KMS-11 (cell line): ENCODE data around the gene PDGFA.

Experiments
- H2AFZ ChIP-seq: fragments of 200-600 bp; sonication (generic); 2 replicates; pipeline ENCODE4 v1.6.1; 2016; ENCODE audit warnings: antibody characterized with exemption, mixed run types, low read depth
- H3K27ac ChIP-seq: fragments of 200-600 bp; sonication (generic); 2 replicates; pipeline ENCODE4 v1.6.1; 2016; ENCODE audit warnings: mild to moderate bottlenecking, mixed run types
- H3K27me3 ChIP-seq: fragments of 200-600 bp; sonication (generic); 2 replicates; pipeline ENCODE4 v1.6.1; 2017; ENCODE audit warnings: mild to moderate bottlenecking, low read depth, mixed run types, moderate library complexity; ENCODE audit not compliant: insufficient read depth
- H3K36me3 ChIP-seq: fragments of 200-600 bp; sonication (generic); 2 replicates; pipeline ENCODE4 v1.6.1; 2017; ENCODE audit warnings: mild to moderate bottlenecking, mixed run types; ENCODE audit not compliant: insufficient read depth
- H3K4me1 ChIP-seq: fragments of 200-600 bp; sonication (generic); 2 replicates; pipeline ENCODE4 v1.6.1; 2016; ENCODE audit warnings: mild to moderate bottlenecking, low read depth, mixed run types; ENCODE audit not compliant: poor library complexity, severe bottlenecking
- H3K4me2 ChIP-seq: fragments of 200-600 bp; sonication (generic); 2 replicates; pipeline ENCODE4 v1.7.0; 2016; ENCODE audit warnings: mild to moderate bottlenecking, mixed run types
- H3K4me3 ChIP-seq: fragments of 200-600 bp; sonication (generic); IDR thresholded peaks from 2 replicates; pipeline ENCODE4 v1.6.1; 2017; ENCODE audit warnings: low read depth, low read length, mixed read lengths; ENCODE audit not compliant: insufficient read depth
- H3K79me2 ChIP-seq: fragments of 200-600 bp; sonication (generic); 2 replicates; pipeline ENCODE4 v1.6.1; 2016; ENCODE audit warnings: low read depth, mixed run types; ENCODE audit not compliant: insufficient read depth
- H3K9ac ChIP-seq: fragments of 200-600 bp; sonication (generic); 2 replicates; pipeline ENCODE4 v1.6.1; 2016; ENCODE audit warnings: mild to moderate bottlenecking, mixed run types
- H4K20me1 ChIP-seq: fragments of 200-600 bp; sonication (generic); 2 replicates; pipeline ENCODE4 v1.6.1; 2016; ENCODE audit warnings: mild to moderate bottlenecking, mixed run types; ENCODE audit not compliant: insufficient read depth
- TF ChIP-seq, protein P1 (sequence below): fragments of 200-600 bp; sonication (generic); conservative IDR thresholded peaks from 2 replicates; pipeline ENCODE4 v1.6.1; 2017; ENCODE audit warnings: low read depth, mild to moderate bottlenecking, antibody characterized with exemption, low read length, moderate library complexity, mixed read lengths

PDGFA gene

DNA sequence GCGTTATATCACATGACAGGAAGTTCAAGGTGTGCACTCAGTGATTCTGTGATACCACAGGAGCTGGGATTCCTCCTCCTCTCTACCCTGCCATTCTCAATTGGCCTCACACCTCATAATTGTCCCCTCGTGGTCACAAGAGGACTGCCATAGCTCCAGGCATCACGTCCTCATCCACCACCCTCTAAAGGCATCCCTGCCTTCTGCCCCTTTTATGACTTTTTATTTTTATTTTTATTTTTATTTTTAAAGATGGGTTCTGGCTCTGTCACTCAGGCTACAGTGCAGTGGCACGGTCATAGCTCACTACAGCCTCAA is 47.0 kb downstream of the PDGFA start:
- Histone ChIP-seq H3K79me2 (no peaks in the 10 kb centered on the region), H3K4me2 (no peak overlapping the region), H3K4me1 (no peaks in the 10 kb centered on the region), H4K20me1 (no peaks in the 10 kb centered on the region), H3K4me3 (no peak overlapping the region), H2AFZ (no peak overlapping the region), H3K9ac (no peak overlapping the region), H3K36me3 (no peaks in the 10 kb centered on the region), H3K27me3 (peaks cover 14% of the 10 kb centered on the region; the same call in 1 of the 2 replicates), H3K27ac (no peak overlapping the region)
- TF ChIP-seq, protein P1, sequence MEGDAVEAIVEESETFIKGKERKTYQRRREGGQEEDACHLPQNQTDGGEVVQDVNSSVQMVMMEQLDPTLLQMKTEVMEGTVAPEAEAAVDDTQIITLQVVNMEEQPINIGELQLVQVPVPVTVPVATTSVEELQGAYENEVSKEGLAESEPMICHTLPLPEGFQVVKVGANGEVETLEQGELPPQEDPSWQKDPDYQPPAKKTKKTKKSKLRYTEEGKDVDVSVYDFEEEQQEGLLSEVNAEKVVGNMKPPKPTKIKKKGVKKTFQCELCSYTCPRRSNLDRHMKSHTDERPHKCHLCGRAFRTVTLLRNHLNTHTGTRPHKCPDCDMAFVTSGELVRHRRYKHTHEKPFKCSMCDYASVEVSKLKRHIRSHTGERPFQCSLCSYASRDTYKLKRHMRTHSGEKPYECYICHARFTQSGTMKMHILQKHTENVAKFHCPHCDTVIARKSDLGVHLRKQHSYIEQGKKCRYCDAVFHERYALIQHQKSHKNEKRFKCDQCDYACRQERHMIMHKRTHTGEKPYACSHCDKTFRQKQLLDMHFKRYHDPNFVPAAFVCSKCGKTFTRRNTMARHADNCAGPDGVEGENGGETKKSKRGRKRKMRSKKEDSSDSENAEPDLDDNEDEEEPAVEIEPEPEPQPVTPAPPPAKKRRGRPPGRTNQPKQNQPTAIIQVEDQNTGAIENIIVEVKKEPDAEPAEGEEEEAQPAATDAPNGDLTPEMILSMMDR, result no peak

DNA sequence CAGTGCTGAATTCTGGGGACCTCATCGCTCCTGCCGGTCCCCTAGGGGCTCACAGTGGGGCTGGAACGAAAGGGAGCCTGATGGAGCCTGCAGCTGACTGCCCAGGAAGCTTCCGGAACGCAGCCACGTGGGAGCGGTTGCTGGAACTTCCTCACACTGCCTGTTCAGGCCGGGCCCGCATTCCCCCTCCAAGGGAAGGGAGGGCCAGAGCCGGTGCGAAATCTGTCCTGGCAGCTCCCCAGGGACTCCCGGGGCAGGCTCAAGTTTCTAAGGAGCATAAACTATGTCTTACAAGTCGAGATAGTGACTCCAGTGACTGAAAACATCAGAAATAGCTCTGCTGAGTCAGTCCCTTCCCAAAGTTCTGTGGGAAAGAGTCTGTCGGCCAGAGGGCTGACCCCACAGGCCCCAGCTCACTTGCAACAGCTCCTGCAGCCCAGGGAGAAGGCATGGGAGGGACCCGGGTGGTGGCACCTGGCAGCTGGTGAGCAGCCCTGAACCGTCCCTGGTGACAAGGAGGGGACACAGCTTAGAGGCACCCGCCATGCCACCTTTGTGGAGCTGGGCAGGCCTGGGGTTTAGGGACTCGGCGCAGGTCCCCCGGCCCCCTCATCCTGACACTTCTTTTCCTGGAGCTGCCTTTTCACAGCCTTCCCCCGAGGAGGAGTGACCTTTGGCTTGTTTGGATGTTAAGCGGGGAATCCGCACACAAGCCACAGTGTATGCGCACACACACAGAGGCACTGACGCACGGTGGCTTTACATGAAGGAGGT is 47.6 kb downstream of the PDGFA start:
- no peak overlapping the region for H3K4me2 ChIP-seq
- no peaks in the 10 kb centered on the region for H3K79me2 ChIP-seq
- H3K9ac ChIP-seq, result no peak overlapping the region
- no peaks in the 10 kb centered on the region for H4K20me1 ChIP-seq
- no peak overlapping the region for H3K4me3 ChIP-seq
- H2AFZ ChIP-seq, result no peak overlapping the region
- no peaks in the 10 kb centered on the region for H3K4me1 ChIP-seq
- no peak overlapping the region for H3K27ac ChIP-seq
- H3K27me3 ChIP-seq, result peaks cover 11% of the 10 kb centered on the region; the same call in 1 of the 2 replicates
- TF ChIP-seq, protein P1, result no peak
- H3K36me3 ChIP-seq, result no peaks in the 10 kb centered on the region

DNA sequence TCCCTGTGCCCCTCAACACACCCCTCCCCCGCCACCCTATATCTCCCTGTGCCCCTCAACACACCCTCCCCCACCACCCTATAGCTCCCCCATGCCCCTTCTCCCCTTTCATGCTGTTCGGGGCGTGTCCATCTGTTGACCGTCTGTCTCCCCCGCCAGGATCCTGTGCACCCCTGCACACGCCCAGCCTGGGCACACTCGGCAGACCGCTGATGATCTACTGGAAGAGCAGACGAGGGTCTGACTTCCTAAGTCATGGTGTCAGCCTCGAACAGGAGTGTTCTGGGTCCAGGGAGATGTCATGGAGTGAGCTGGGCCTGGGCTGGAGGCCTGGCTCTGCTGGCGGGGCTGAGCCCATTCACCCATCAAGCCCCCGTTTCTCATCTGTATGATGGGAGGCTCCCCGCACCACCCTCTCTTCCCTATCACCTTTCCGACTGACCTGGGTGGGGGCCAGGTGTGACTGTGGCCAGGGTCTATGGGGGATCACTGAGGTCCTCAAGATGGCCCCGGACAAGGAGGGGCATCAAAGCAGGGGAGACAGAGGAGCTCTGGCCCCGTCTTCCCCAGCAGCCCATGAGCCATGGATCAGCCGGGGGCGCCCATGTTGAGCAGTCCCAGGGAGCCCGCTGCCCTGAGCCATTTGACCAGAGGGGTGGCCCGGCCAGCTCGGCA is 48.3 kb downstream of the PDGFA start:
- Histone ChIP-seq H3K4me3 (no peak overlapping the region), H2AFZ (no peak overlapping the region), H3K4me2 (no peak overlapping the region), H3K27ac (no peak overlapping the region), H3K4me1 (no peaks in the 10 kb centered on the region), H3K27me3 (peaks cover 10% of the 10 kb centered on the region; the same call in 1 of the 2 replicates), H3K36me3 (no peaks in the 10 kb centered on the region), H3K9ac (no peak overlapping the region), H4K20me1 (no peaks in the 10 kb centered on the region), H3K79me2 (no peaks in the 10 kb centered on the region)
- TF ChIP-seq, protein P1, result no peak

DNA sequence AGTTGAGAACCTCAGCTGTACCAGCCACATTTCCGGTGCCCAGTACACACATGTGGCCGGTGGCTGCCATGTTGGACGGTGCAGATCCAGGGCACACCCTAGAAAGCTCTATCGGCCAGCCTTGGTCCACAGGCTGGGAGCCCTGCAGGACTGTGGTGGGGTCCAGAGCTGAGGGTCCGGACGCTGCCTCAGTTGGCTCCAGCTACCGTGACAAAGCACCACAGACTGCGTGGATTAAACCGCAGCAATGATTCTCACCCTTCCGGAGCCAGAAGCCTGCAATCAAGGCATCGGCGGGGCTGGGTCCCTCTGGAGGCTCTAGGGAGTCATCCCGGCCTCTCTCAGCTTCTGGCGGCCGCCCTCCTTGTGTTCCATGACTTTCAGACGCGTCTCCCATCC is 50.1 kb downstream of the PDGFA start:
- TF ChIP-seq, protein P1, result no peak
- H3K27ac ChIP-seq, result no peak overlapping the region
- H3K9ac ChIP-seq, result no peak overlapping the region
- no peak overlapping the region for H3K4me2 ChIP-seq
- H3K27me3 ChIP-seq, result peaks cover 10% of the 10 kb centered on the region; the same call in 1 of the 2 replicates
- no peaks in the 10 kb centered on the region for H3K36me3 ChIP-seq
- no peaks in the 10 kb centered on the region for H3K79me2 ChIP-seq
- H3K4me1 ChIP-seq, result no peaks in the 10 kb centered on the region
- H3K4me3 ChIP-seq, result no peak overlapping the region
- H2AFZ ChIP-seq, result no peak overlapping the region
- H4K20me1 ChIP-seq, result no peaks in the 10 kb centered on the region
